GM12878 (cell line): ENCODE results near the gene MBOAT2. TPM values are rescaled to one million over a fixed set of nuclear protein-coding genes. Genes with fewer than 3 reads are reported as not detected.

Source experiments
- ATAC-seq: fragments of 200-7000 bp; cut with Tn5 transposase; 3 replicates; pipeline ENCODE4 v1.9.1; 2020; ENCODE audit warnings: mild to moderate bottlenecking, moderate library complexity
- BruUV-seq: library from RNA; stranded (reverse); fragments of 400-500 nt; replicated peaks from 2 replicates; lab custom pipeline; 2021; lab: Mats Ljungman, UMichigan
- CTCF ChIA-PET: fragments of 300-600 bp; sonication (Branson Sonifier 250); formaldehyde crosslinking; extraction: SDS; loops from one replicate; lab custom pipeline; 2021; ENCODE audit warnings: inconsistent platforms; lab: Yijun Ruan, JAX
- POLR2A ChIA-PET: fragments of 350-600 bp; formaldehyde crosslinking; extraction: SDS; loops from one replicate; lab custom pipeline; 2021; ENCODE audit warnings: inconsistent platforms; lab: Charles Lee
- RAD21 ChIA-PET: fragments of 300-600 bp; sonication (Branson Sonifier 250); formaldehyde crosslinking; loops from one replicate; lab custom pipeline; 2023; ENCODE audit warnings: antibody characterized with exemption; ENCODE audit not compliant: unreplicated experiment; lab: Charles Lee
- SMC1A ChIA-PET: fragments of 300-600 bp; sonication (Branson Sonifier 250); formaldehyde crosslinking; loops from one replicate; lab custom pipeline; 2023; ENCODE audit not compliant: unreplicated experiment, uncharacterized antibody; lab: Charles Lee
- DNase-seq: peaks from one replicate; pipeline ENCODE4 v3.0.0-alpha.2; 2011; ENCODE audit warnings: low read depth, low spot score
- FAIRE-seq: peaks from 3 replicates; lab custom pipeline; 2011; peaks lifted over from hg19 to GRCh38; lab: Jason Lieb, UNC
- H2AFZ ChIP-seq: 2 replicates; pipeline ENCODE4 v1.6.0; 2011; ENCODE audit warnings: low read depth, low read length, control low read depth; ENCODE audit not compliant: control insufficient read depth
- H3K27ac ChIP-seq: 2 replicates; pipeline ENCODE4 v1.5.1; 2011; ENCODE audit warnings: control low read depth; ENCODE audit not compliant: control insufficient read depth, insufficient read depth
- H3K27me3 ChIP-seq, 2 experiments: replicated peaks in 1 of 2; 2 replicates each; pipeline versions ENCODE4 v1.6.0 to v1.6.1; 2011; ENCODE audit warnings: low read length in 1 of 2; ENCODE audit not compliant: control insufficient read depth in 2 of 2, insufficient read depth in 2 of 2
- H3K36me3 ChIP-seq, 2 experiments: 2 replicates each; pipeline ENCODE4 v1.5.1; 2011; ENCODE audit warnings: low read length in 1 of 2; ENCODE audit not compliant: control insufficient read depth in 2 of 2, insufficient read depth in 2 of 2
- H3K4me1 ChIP-seq: 2 replicates; pipeline ENCODE4 v1.6.1; 2011; ENCODE audit warnings: mild to moderate bottlenecking, low read length, moderate library complexity, mixed read lengths; ENCODE audit not compliant: control insufficient read depth, insufficient read depth
- H3K4me2 ChIP-seq: 2 replicates; pipeline ENCODE4 v1.6.0; 2011; ENCODE audit warnings: control low read depth; ENCODE audit not compliant: control insufficient read depth, insufficient read depth
- H3K4me3 ChIP-seq: fragments of 200-600 bp; sonication (generic); 2 replicates; pipeline ENCODE4 v1.5.1; 2016
- H3K79me2 ChIP-seq: 2 replicates; pipeline ENCODE4 v1.6.0; 2011; ENCODE audit warnings: low read length; ENCODE audit not compliant: control insufficient read depth, insufficient read depth
- H3K9ac ChIP-seq: 2 replicates; pipeline ENCODE4 v1.8.0; 2011; ENCODE audit warnings: low read length, control low read depth, mixed read lengths; ENCODE audit not compliant: control insufficient read depth, insufficient read depth
- H3K9me3 ChIP-seq: replicated peaks from 3 replicates; pipeline ENCODE4 v1.5.1; 2011; ENCODE audit warnings: mild to moderate bottlenecking, low read length; ENCODE audit not compliant: control insufficient read depth, insufficient read depth
- H4K20me1 ChIP-seq: 2 replicates; pipeline ENCODE4 v1.6.0; 2011; ENCODE audit not compliant: control insufficient read depth, insufficient read depth
- CBFB ChIP-seq: IDR thresholded peaks from 2 replicates; pipeline ENCODE4 v1.6.1; 2016; ENCODE audit warnings: antibody characterized with exemption, low read depth
- CBX3 ChIP-seq: fragments of 200-600 bp; sonication (generic); IDR thresholded peaks from 2 replicates; pipeline ENCODE4 v1.6.1; 2016; ENCODE audit warnings: low read depth, borderline replicate concordance
- CREB1 ChIP-seq: IDR thresholded peaks from 2 replicates; pipeline ENCODE4 v1.6.1; 2012; ENCODE audit warnings: low read depth, mild to moderate bottlenecking, inconsistent platforms
- HDAC2 ChIP-seq: fragments of 200-600 bp; sonication (generic); IDR thresholded peaks from 2 replicates; pipeline ENCODE4 v1.6.1; 2017
- IRF4 ChIP-seq: IDR thresholded peaks from 2 replicates; pipeline ENCODE4 v1.6.1; 2011; ENCODE audit warnings: low read depth, low read length
- NBN ChIP-seq: fragments of 450-650 bp; IDR thresholded peaks from 2 replicates; pipeline ENCODE4 v1.6.1; 2016
- NFYA ChIP-seq: IDR thresholded peaks from 2 replicates; pipeline ENCODE4 v1.6.1; 2011; ENCODE audit warnings: low read depth, mild to moderate bottlenecking, low read length, improper control_type of control experiment, borderline replicate concordance
- NR2F1 ChIP-seq: fragments of 450-650 bp; conservative IDR thresholded peaks from 2 replicates; pipeline ENCODE4 v1.6.1; 2017; ENCODE audit warnings: mild to moderate bottlenecking
- RAD51 ChIP-seq: fragments of 450-650 bp; IDR thresholded peaks from 2 replicates; pipeline ENCODE4 v1.6.1; 2016; ENCODE audit warnings: moderate library complexity, mild to moderate bottlenecking, inconsistent platforms
- SIX5 ChIP-seq: IDR thresholded peaks from 2 replicates; pipeline ENCODE4 v1.6.1; 2011; ENCODE audit warnings: mild to moderate bottlenecking, low read depth, low read length, moderate library complexity; ENCODE audit not compliant: severe bottlenecking
- SRF ChIP-seq, 2 experiments: IDR thresholded peaks; 2 replicates each; pipeline ENCODE4 v1.6.1; 2011; ENCODE audit warnings: low read depth in 2 of 2, low read length in 2 of 2, mild to moderate bottlenecking in 1 of 2, moderate library complexity in 1 of 2
- STAT3 ChIP-seq: IDR thresholded peaks from 2 replicates; pipeline ENCODE4 v1.6.1; 2011; ENCODE audit warnings: low read depth, low read length, improper control_type of control experiment
- YY1 ChIP-seq: IDR thresholded peaks from 2 replicates; pipeline ENCODE4 v1.6.1; 2011; ENCODE audit warnings: low read depth, mild to moderate bottlenecking, low read length
- ZNF207 ChIP-seq: fragments of 450-650 bp; IDR thresholded peaks from 2 replicates; pipeline ENCODE4 v1.6.1; 2014; ENCODE audit warnings: antibody characterized with exemption, mild to moderate bottlenecking, borderline replicate concordance
- WGBS: methylation state at CpG from one replicate; pipeline ENCODE4 v1.1.6; 2016; ENCODE audit warnings: low lambda C conversion rate; ENCODE audit not compliant: insufficient replicate concordance, insufficient coverage; ENCODE audit errors: missing lambda C conversion rate; 5-methylcytosine and 5-hydroxymethylcytosine counted together
- in situ Hi-C: fragments of 300-500 bp; cut with MboI; formaldehyde crosslinking; loops from 9 replicates; pipeline ENCODE4 v1.14.3; 2018; ENCODE audit warnings: mixed read lengths
- intact Hi-C: fragments of 100-400 bp; cut with micrococcal nuclease; formaldehyde crosslinking; loops from one replicate; pipeline ENCODE4 v1.14.2; 2022; ENCODE audit not compliant: unreplicated experiment
- polyA plus RNA-seq, 11 experiments: library from polyadenylated mRNA; depleted of rRNA in 4 of 11; unstranded in 6 of 11; stranded (reverse) in 5 of 11; fragments of >200 nt; fragmentation: Nextera tagmentation in 4 of 11; fragmentation: Illumina TruSeq in 1 of 11; extraction: Ambion mirVana in 4 of 11; extraction: Trizol in 1 of 11; gene quantifications; 1 replicate in 1 of 11; 2 replicates in 10 of 11; pipeline versions ENCODE4 v1.2.1 to v1.2.3, GENCODE V29; 2011 to 2016; ENCODE audit warnings: inconsistent platforms in 2 of 11, missing spikeins in 2 of 11, low read depth in 1 of 11
- total RNA-seq, 4 experiments: library from RNA; depleted of rRNA in 3 of 4; stranded (reverse); fragments of >200 nt in 3 of 4; fragmentation: Illumina TruSeq in 1 of 4; extraction: Trizol in 1 of 4; gene quantifications; 2 replicates each; pipeline versions ENCODE4 v1.2.1 to v1.2.3, GENCODE V29; 2013 to 2021
- TF ChIP-seq, protein P1 (sequence below): fragments of 450-650 bp; IDR thresholded peaks from 2 replicates; pipeline ENCODE4 v1.6.1; 2018; ENCODE audit warnings: mild to moderate bottlenecking, low read depth, moderate library complexity; ENCODE audit not compliant: partially characterized antibody
- TF ChIP-seq, protein P2 (sequence below): IDR thresholded peaks from 2 replicates; pipeline ENCODE4 v1.6.1; 2011; ENCODE audit warnings: borderline replicate concordance, low read depth, mild to moderate bottlenecking, moderate library complexity, mixed read lengths, low read length; ENCODE audit not compliant: insufficient read depth; ENCODE audit errors: extremely low read length

Gene MBOAT2
- total and polyA plus RNA-seq, 10 of the 15 experiments (the other 5 are each of a cell fraction or from before 2014, with no cell fraction given), result 0.08 to 40.6 (median 1.8) TPM

DNA sequence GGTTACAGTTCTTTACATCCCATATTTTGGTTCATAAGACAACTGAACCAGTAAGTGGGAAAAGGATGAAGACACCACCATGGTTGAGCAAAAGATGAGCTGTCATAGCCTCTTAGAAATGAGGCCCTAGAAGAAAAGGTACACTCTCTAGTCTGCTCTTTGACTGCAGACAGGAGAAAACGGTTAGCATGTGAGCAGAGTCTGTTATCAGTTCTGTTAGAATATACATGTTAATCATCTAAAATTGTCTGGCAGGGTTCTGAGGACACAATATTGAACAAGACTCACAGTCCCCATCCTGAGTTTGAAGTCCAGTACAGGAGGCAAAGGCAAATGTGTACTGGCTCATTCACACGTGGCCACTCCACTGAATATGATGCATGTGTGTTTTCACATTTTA, 78.1 kb downstream of the MBOAT2 start:
- ChIA-PET CTCF (no interaction called here), POLR2A (no interaction called here), RAD21 (no interaction called here), SMC1A (no interaction called here)
- H3K4me3 ChIP-seq, result no peak overlapping the region
- TF ChIP-seq HDAC2 (no peak), STAT3 (no peak), CREB1 (no peak), CBFB (no peak)
- TF ChIP-seq, protein P1, sequence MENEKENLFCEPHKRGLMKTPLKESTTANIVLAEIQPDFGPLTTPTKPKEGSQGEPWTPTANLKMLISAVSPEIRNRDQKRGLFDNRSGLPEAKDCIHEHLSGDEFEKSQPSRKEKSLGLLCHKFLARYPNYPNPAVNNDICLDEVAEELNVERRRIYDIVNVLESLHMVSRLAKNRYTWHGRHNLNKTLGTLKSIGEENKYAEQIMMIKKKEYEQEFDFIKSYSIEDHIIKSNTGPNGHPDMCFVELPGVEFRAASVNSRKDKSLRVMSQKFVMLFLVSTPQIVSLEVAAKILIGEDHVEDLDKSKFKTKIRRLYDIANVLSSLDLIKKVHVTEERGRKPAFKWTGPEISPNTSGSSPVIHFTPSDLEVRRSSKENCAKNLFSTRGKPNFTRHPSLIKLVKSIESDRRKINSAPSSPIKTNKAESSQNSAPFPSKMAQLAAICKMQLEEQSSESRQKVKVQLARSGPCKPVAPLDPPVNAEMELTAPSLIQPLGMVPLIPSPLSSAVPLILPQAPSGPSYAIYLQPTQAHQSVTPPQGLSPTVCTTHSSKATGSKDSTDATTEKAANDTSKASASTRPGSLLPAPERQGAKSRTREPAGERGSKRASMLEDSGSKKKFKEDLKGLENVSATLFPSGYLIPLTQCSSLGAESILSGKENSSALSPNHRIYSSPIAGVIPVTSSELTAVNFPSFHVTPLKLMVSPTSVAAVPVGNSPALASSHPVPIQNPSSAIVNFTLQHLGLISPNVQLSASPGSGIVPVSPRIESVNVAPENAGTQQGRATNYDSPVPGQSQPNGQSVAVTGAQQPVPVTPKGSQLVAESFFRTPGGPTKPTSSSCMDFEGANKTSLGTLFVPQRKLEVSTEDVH, result no peak
- no peaks in the 10 kb centered on the region for H4K20me1 ChIP-seq
- no peaks in the 10 kb centered on the region for H3K27me3 ChIP-seq
- DNase-seq (no peak), ATAC-seq (no peak), FAIRE-seq (no peak)
- no peak overlapping the region for H3K4me2 ChIP-seq
- 14% methylated on average over 2 of the region's 2 CpGs for WGBS
- in situ Hi-C loops, result no loop called here
- no peaks in the 10 kb centered on the region for H3K79me2 ChIP-seq
- no peaks in the 10 kb centered on the region for H3K9me3 ChIP-seq
- no peak overlapping the region for H3K27ac ChIP-seq
- H2AFZ ChIP-seq, result no peak overlapping the region
- 0 out of 4 replicates have a peak, but pooled peaks cover 0 to 1% of the 10 kb centered on the region in 2 experiments for H3K36me3 ChIP-seq
- no TSS peak for BruUV-seq
- H3K4me1 ChIP-seq, result no peaks in the 10 kb centered on the region
- intact Hi-C loops, result no loop called here
- no peak overlapping the region for H3K9ac ChIP-seq

DNA sequence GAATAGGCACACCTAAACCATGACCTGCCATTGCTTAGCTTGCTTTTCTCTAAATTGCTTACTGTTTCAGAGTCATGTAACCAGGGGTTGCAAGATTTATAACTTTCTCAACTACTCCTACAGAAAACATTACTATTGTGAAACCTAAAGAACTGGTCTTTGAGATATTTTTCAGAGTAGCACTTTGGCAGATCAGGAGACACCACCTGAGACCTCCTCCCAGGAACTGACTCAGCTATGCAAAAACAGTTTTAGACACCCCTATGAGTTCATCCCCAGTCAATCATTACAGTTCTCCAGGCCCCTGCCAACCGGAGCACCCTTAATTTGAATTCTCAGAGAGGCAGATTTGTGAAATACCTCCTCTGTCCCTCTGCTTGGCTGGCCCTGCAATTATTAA, 80.3 kb downstream of the MBOAT2 start:
- Histone ChIP-seq H3K4me3 (no peak overlapping the region), H3K27ac (no peak overlapping the region), H3K36me3 (0 out of 4 replicates have a peak, but pooled peaks cover 0 to 1% of the 10 kb centered on the region in 2 experiments), H3K9me3 (no peaks in the 10 kb centered on the region), H4K20me1 (no peaks in the 10 kb centered on the region), H3K4me2 (no peak overlapping the region), H3K4me1 (no peaks in the 10 kb centered on the region), H3K79me2 (no peaks in the 10 kb centered on the region), H2AFZ (no peak overlapping the region), H3K9ac (no peak overlapping the region), H3K27me3 (no peaks in the 10 kb centered on the region)
- in situ Hi-C loops, result no loop called here
- ATAC-seq, result no peak
- no TSS peak for BruUV-seq
- ChIA-PET RAD21 (no interaction called here), CTCF (interaction anchor here (0.9 kb wide), 1 partner anchor 41 kb away, joined by 3 read pairs; no protein-coding TSS in a partner anchor), SMC1A (no interaction called here), POLR2A (no interaction called here)
- 74% methylated on average over 1 of the region's 1 CpG for WGBS
- FAIRE-seq, result no peak
- DNase-seq, result no peak
- intact Hi-C loops, result no loop called here
- TF ChIP-seq ZNF207 (no peak), RAD51 (no peak), SRF (IDR thresholded peaks at IDR 0.05; ENCODE audit: low read depth in 2 of 2, low read length in 2 of 2) (no peak), NR2F1 (no peak), NFYA (no peak), SIX5 (no peak), CBX3 (no peak), IRF4 (no peak), NBN (no peak), YY1 (no peak)
- TF ChIP-seq, protein P2, sequence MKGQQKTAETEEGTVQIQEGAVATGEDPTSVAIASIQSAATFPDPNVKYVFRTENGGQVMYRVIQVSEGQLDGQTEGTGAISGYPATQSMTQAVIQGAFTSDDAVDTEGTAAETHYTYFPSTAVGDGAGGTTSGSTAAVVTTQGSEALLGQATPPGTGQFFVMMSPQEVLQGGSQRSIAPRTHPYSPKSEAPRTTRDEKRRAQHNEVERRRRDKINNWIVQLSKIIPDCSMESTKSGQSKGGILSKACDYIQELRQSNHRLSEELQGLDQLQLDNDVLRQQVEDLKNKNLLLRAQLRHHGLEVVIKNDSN, result no peak
